CD4-positive, alpha-beta T cell treated with Interleukin-2 at 100 ng/mL for 4 hours (primary cell): Measurements from ENCODE around the gene ACYP1.
A peak's percentile ranks its signal among the peaks of the same experiment; 100 is the strongest.

ENCODE experiments used
- DNase-seq: peaks from one replicate; pipeline ENCODE4 v3.0.0-alpha.2; 2020; ENCODE audit warnings: low spot score

The ACYP1 gene

GRCh38 chr14:75063491-75064204, at the start of gene ACYP1:
Gene ACYP1 (minus strand): TSS chr14:75064024. CDS start chr14:75063553, 471 bp downstream.
- peak; percentile 93 for DNase-seq

GRCh38 chr14:75109877-75110276, 46.1 kb upstream of the ACYP1 start:
- no peak for DNase-seq

- no peak for DNase-seq
Observed at GRCh38 chr14:75107186-75107585, 43.4 kb upstream of the ACYP1 start.

- no peak for DNase-seq
Observed at GRCh38 chr14:75101491-75101890, 37.7 kb upstream of the ACYP1 start.

- DNase-seq = no peak
Observed at GRCh38 chr14:75098682-75099081, 34.9 kb upstream of the ACYP1 start.

- no peak for DNase-seq
Observed at GRCh38 chr14:75098212-75098611, 34.4 kb upstream of the ACYP1 start.

- no peak for DNase-seq
Observed at GRCh38 chr14:75096959-75097358, 33.1 kb upstream of the ACYP1 start.

- DNase-seq = no peak
Observed at GRCh38 chr14:75095690-75096089, 31.9 kb upstream of the ACYP1 start.

- DNase-seq = no peak
Observed at GRCh38 chr14:75094896-75095295, 31.1 kb upstream of the ACYP1 start.

GRCh38 chr14:75092698-75093097, 28.9 kb upstream of the ACYP1 start:
- no peak for DNase-seq

- DNase-seq = no peak
Observed at GRCh38 chr14:75091251-75091650, 27.4 kb upstream of the ACYP1 start.

GRCh38 chr14:75090353-75090752, 26.5 kb upstream of the ACYP1 start:
- DNase-seq = no peak

GRCh38 chr14:75088566-75089373, 24.9 kb upstream of the ACYP1 start:
- peak; percentile 65 for DNase-seq

- DNase-seq = no peak
Observed at GRCh38 chr14:75088153-75088552, 24.3 kb upstream of the ACYP1 start.

- DNase-seq = no peak
Observed at GRCh38 chr14:75084513-75084912, 20.7 kb upstream of the ACYP1 start.

- no peak for DNase-seq
Observed at GRCh38 chr14:75083271-75083670, 19.4 kb upstream of the ACYP1 start.

- no peak for DNase-seq
Observed at GRCh38 chr14:75081660-75082229, 17.9 kb upstream of the ACYP1 start.

GRCh38 chr14:75079521-75079920, 15.7 kb upstream of the ACYP1 start:
- DNase-seq = no peak

GRCh38 chr14:75077794-75078193, 14.0 kb upstream of the ACYP1 start:
- DNase-seq = no peak

- no peak for DNase-seq
Observed at GRCh38 chr14:75070383-75070782, 6.6 kb upstream of the ACYP1 start.

- DNase-seq = no peak
Observed at GRCh38 chr14:75069811-75070145, 6.0 kb upstream of the ACYP1 start.

GRCh38 chr14:75069121-75069810, 5.4 kb upstream of the ACYP1 start, which contains the start of gene ZC2HC1C:
Gene ZC2HC1C (plus strand): TSS chr14:75069641. CDS start chr14:75070574, 933 bp downstream.
- peak; percentile 62 for DNase-seq
